Hepatocyte (in vitro differentiated cells): ENCODE results near the gene STX11.

ENCODE experiments used
- CTCF ChIP-seq: fragments of 200-600 bp; sonication (generic); IDR thresholded peaks from 2 replicates; pipeline ENCODE4 v1.5.1; 2016; ENCODE audit warnings: antibody characterized with exemption, mild to moderate bottlenecking; ENCODE audit not compliant: poor library complexity
- EZH2 ChIP-seq: fragments of 200-600 bp; sonication (generic); IDR thresholded peaks from 2 replicates; pipeline ENCODE4 v1.6.1; 2016; ENCODE audit warnings: antibody characterized with exemption, mild to moderate bottlenecking, borderline replicate concordance
- EZH2phosphoT487 ChIP-seq: fragments of 200-600 bp; sonication (generic); IDR thresholded peaks from one replicate; pipeline ENCODE4 v1.6.1; 2018; ENCODE audit warnings: antibody characterized with exemption, mild to moderate bottlenecking, low read depth, moderate library complexity; ENCODE audit not compliant: unreplicated experiment, severe bottlenecking

GRCh38 chr6:144194293-144194810 lies 44.0 kb downstream of the STX11 start:
- TF ChIP-seq EZH2 (no peak), CTCF (no peak), EZH2phosphoT487 (no peak)
